Vagina (tissue), 2 donors: ENCODE measurements around the gene BAMBI. TPM values are rescaled to one million over a fixed set of nuclear protein-coding genes. Genes with fewer than 3 reads are reported as not detected.

Experiments
- DNase-seq, 2 donors: peaks; one replicate each; pipeline ENCODE4 v3.0.0-alpha.2; 2017; ENCODE audit errors: extremely low spot score in 2 of 2
- H3K27ac ChIP-seq: fragments of 200-600 bp; sonication (generic); one replicate; pipeline ENCODE4 v1.5.1; 2019
- H3K27me3 ChIP-seq: fragments of 200-600 bp; sonication (generic); one replicate; pipeline ENCODE4 v1.5.1; 2019
- H3K36me3 ChIP-seq, 2 donors: fragments of 200-600 bp; sonication (generic); one replicate each; pipeline ENCODE4 v1.5.1; 2017 to 2019
- H3K4me1 ChIP-seq: fragments of 200-600 bp; sonication (generic); one replicate; pipeline ENCODE4 v1.5.1; 2019
- H3K4me3 ChIP-seq, 2 donors: fragments of 200-600 bp; sonication (generic); 1 replicate in 1 of 2; 2 replicates in 1 of 2; pipeline ENCODE4 v1.5.1; 2016 to 2019
- H3K9me3 ChIP-seq: fragments of 200-600 bp; sonication (generic); one replicate; pipeline ENCODE4 v1.5.1; 2019
- POLR2A ChIP-seq, 2 donors: fragments of 450-650 bp; IDR thresholded peaks; one replicate each; pipeline ENCODE4 v1.6.1; 2017; ENCODE audit warnings: antibody characterized with exemption in 2 of 2, mild to moderate bottlenecking in 2 of 2, moderate library complexity in 2 of 2
- POLR2AphosphoS5 ChIP-seq, 2 donors: sonication (generic); formaldehyde crosslinking; IDR thresholded peaks; one replicate each; pipeline ENCODE4 v1.9.0; 2017; ENCODE audit warnings: antibody characterized with exemption in 2 of 2, mild to moderate bottlenecking in 2 of 2, low read depth in 1 of 2; ENCODE audit not compliant: insufficient read depth in 1 of 2
- intact Hi-C: fragments of 100-400 bp; cut with DNase I; formaldehyde crosslinking; loops from one replicate; pipeline ENCODE4 v1.15.1; 2023
- total RNA-seq: library from RNA; depleted of rRNA; stranded (reverse); fragments of >200 nt; gene quantifications from one replicate; pipeline ENCODE4 v1.2.3, GENCODE V29; 2016
- TF ChIP-seq, protein P1 (sequence below), 3 experiments: fragments of 450-650 bp in 2 of 3; fragments of 200-600 bp in 1 of 3; sonication (generic) in 1 of 3; IDR thresholded peaks; one replicate each; pipeline ENCODE4 v1.5.1; 2017 to 2019; ENCODE audit warnings: antibody characterized with exemption in 3 of 3, mild to moderate bottlenecking in 2 of 3, moderate library complexity in 2 of 3

Gene BAMBI
- total RNA-seq, 1 donor from 2014 or later, result 10.8 TPM

GRCh38 chr10:28705472-28705871 is 28.2 kb downstream of the BAMBI start:
- no peaks in the 10 kb centered on the region for H3K27me3 ChIP-seq
- no peaks in the 10 kb centered on the region for H3K4me1 ChIP-seq
- H3K36me3 ChIP-seq, result no peaks in the 10 kb centered on the region
- H3K9me3 ChIP-seq, result no peaks in the 10 kb centered on the region
- intact Hi-C loops, result no loop called here
- no peak overlapping the region for H3K4me3 ChIP-seq
- H3K27ac ChIP-seq, result no peak overlapping the region
- DNase-seq, result no peak
- TF ChIP-seq POLR2AphosphoS5 (IDR thresholded peaks at IDR 0.05; ENCODE audit: insufficient read depth in 1 of 2, low read depth in 1 of 2), result no peak
- TF ChIP-seq, protein P1, sequence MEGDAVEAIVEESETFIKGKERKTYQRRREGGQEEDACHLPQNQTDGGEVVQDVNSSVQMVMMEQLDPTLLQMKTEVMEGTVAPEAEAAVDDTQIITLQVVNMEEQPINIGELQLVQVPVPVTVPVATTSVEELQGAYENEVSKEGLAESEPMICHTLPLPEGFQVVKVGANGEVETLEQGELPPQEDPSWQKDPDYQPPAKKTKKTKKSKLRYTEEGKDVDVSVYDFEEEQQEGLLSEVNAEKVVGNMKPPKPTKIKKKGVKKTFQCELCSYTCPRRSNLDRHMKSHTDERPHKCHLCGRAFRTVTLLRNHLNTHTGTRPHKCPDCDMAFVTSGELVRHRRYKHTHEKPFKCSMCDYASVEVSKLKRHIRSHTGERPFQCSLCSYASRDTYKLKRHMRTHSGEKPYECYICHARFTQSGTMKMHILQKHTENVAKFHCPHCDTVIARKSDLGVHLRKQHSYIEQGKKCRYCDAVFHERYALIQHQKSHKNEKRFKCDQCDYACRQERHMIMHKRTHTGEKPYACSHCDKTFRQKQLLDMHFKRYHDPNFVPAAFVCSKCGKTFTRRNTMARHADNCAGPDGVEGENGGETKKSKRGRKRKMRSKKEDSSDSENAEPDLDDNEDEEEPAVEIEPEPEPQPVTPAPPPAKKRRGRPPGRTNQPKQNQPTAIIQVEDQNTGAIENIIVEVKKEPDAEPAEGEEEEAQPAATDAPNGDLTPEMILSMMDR (IDR thresholded peaks at IDR 0.05), result no peak

GRCh38 chr10:28709001-28709710 is 31.8 kb downstream of the BAMBI start:
- Histone ChIP-seq H3K4me1 (no peaks in the 10 kb centered on the region), H3K27me3 (no peaks in the 10 kb centered on the region), H3K4me3 (no peak overlapping the region), H3K36me3 (no peaks in the 10 kb centered on the region), H3K27ac (no peak overlapping the region), H3K9me3 (no peaks in the 10 kb centered on the region)
- DNase-seq, result no peak
- TF ChIP-seq, protein P1 (IDR thresholded peaks at IDR 0.05), result no peak
- TF ChIP-seq POLR2A (IDR thresholded peaks at IDR 0.05), result no peak
- TF ChIP-seq POLR2AphosphoS5 (IDR thresholded peaks at IDR 0.05; ENCODE audit: insufficient read depth in 1 of 2, low read depth in 1 of 2), result no peak
- intact Hi-C loops, result no loop called here

DNA sequence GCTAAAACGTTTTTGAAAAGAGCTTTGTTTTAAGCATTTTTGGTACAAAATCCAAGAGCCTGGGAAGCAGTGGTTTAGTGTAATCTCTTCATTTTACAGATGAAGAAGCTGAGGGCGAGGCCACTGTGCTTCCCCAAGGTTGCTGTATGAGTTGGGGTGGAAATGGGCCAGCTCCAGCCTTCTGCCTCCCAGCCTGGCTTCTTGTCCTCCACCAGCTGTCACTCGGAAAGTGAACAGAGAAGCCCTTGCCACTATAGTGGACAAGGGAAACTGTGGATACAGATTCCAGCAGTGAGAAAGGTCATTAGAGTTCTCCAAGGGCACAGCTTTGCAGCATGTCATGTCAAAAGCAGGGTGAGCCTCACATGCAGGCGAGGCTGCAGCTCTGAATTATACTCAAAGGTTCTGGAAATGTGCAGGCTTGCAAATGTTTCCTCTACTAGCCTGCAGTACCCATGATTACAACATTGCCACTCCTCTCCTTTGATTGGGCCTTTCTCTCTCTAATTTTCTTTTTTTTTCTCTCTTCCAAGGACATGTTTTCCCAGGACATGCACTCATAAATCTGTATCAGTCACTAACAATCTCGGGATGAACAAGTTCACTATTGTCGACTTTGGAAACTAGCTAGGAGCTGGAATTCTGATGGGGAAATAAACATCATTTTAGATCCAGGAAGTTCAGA is 33.0 kb downstream of the BAMBI start:
- H3K4me3 ChIP-seq, result no peak overlapping the region
- intact Hi-C loops, result no loop called here
- H3K27ac ChIP-seq, result peak overlapping the region; percentile 35
- no peaks in the 10 kb centered on the region for H3K36me3 ChIP-seq
- no peaks in the 10 kb centered on the region for H3K4me1 ChIP-seq
- no peak for TF ChIP-seq POLR2AphosphoS5 (IDR thresholded peaks at IDR 0.05; ENCODE audit: insufficient read depth in 1 of 2, low read depth in 1 of 2)
- TF ChIP-seq, protein P1 (IDR thresholded peaks at IDR 0.05), result no peak
- no peak for TF ChIP-seq POLR2A (IDR thresholded peaks at IDR 0.05)
- DNase-seq, result no peak
- H3K9me3 ChIP-seq, result no peaks in the 10 kb centered on the region
- H3K27me3 ChIP-seq, result no peaks in the 10 kb centered on the region

DNA sequence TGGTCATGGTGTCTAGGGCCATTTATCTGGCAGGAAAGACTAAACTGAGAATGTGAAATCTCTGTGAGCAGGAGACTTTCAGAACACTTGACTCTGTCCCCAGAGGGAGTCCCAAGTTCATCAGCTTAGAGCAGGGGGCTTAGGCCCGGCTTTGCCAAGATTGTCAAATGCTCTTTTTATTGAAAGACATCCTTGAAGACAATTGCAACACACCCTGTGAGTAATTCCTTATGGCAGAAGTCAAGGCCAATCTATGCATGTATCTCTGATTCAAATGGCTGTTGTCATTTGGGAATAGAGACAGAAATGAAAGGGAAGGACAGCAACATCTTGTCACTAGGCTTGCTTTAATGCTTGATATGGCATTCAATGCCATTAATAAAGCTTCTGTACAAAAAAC is 33.7 kb downstream of the BAMBI start:
- TF ChIP-seq POLR2A (IDR thresholded peaks at IDR 0.05) (no peak), POLR2AphosphoS5 (IDR thresholded peaks at IDR 0.05; ENCODE audit: insufficient read depth in 1 of 2, low read depth in 1 of 2) (no peak)
- TF ChIP-seq, protein P1 (IDR thresholded peaks at IDR 0.05), result no peak
- DNase-seq, result no peak
- Histone ChIP-seq H3K27ac (peak overlapping the region; percentile 35), H3K9me3 (no peaks in the 10 kb centered on the region), H3K4me3 (no peak overlapping the region), H3K4me1 (no peaks in the 10 kb centered on the region), H3K36me3 (no peaks in the 10 kb centered on the region), H3K27me3 (no peaks in the 10 kb centered on the region)
- intact Hi-C loops, result no loop called here

DNA sequence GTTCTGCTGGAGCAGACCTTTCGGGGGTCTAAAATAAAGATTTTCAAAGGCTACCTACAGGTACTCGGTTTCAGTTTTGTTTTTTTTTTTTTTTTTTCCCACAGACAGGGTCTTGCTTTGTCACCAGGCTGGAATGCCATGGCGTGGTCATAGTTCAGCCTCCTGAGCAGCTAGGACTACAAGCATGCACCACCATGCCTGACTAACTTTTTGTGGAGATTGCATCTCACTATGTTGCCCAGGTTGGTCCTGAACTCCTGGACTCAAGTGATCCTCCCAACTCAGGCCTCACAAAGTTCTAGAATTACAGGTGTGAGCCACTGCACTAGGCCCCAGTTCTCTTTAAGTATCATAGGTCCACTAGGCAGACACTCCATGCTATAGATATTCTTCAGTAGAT is 34.5 kb downstream of the BAMBI start:
- Histone ChIP-seq H3K4me1 (no peaks in the 10 kb centered on the region), H3K27me3 (no peaks in the 10 kb centered on the region), H3K36me3 (no peaks in the 10 kb centered on the region), H3K9me3 (no peaks in the 10 kb centered on the region), H3K27ac (no peak overlapping the region), H3K4me3 (no peak overlapping the region)
- intact Hi-C loops, result no loop called here
- DNase-seq, result no peak
- TF ChIP-seq POLR2AphosphoS5 (IDR thresholded peaks at IDR 0.05; ENCODE audit: insufficient read depth in 1 of 2, low read depth in 1 of 2), result no peak
- no peak for TF ChIP-seq POLR2A (IDR thresholded peaks at IDR 0.05)
- TF ChIP-seq, protein P1 (IDR thresholded peaks at IDR 0.05), result no peak
